Measurements from ENCODE around the gene ACLY.

DNA sequence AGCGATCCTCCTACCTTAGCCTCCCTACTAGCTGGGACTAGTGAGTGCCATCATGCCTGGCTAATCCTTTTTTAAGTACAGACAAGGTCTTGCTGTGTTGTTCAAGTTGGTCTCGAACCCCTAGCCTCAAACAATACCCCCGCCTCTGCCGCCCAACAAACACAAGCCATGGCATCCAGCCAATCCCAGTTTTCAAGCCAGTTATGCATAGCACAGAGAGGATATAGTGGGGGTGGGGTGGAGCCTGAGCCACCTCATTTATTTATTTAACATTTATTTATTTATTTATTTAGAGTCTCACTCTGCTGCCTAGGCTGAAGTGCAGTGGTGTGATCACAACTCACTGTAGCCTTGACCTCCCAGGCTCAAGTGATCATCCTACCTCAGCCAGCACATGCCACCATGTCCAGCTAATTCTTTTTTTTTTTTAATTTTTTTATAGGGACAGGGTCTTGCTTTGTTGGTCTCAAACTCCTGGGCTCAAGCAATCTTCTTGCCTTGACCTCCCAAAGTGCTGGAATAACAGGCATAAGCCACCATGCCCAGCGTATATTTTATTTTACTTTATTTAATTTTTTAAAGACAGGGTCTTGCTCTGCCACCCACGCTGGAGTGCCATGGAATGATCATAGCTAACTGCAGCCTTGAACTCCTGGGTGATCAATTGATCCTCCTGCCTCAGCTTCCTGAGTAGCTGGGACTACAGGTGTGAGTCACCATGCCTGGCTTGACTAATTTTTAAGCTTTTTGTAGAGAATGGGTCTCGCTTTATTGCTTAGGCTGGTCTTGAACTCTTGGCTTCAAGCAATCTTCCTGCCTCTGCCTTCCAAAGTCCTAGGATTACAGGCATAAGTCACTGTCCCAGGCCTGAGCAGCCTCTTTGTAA lies 27.4 kb downstream of the ACLY start:
- no peak for TF ChIP-seq POLR2A (IDR thresholded peaks at IDR 0.05)
- TF ChIP-seq CTCF (IDR thresholded peaks at IDR 0.05), result no peak
- no peak for TF ChIP-seq POLR2AphosphoS5 (IDR thresholded peaks at IDR 0.05)
